ENCODE measurements around the gene LRP1B. TPM values are rescaled to one million over a fixed set of nuclear protein-coding genes. Genes with fewer than 3 reads are reported as not detected.

Gene LRP1B
- total RNA-seq, 4 donors from 2014 or later, result 37.1 to 82.7 (median 50.9) TPM

GRCh38 chr2:141029428-141030078 lies 1101.3 kb downstream of the LRP1B start:
- no peak overlapping the region for H3K4me3 ChIP-seq (replicated peaks in 1 of 3)
- H3K9me3 ChIP-seq, result no peaks in the 10 kb centered on the region
- no peaks in the 10 kb centered on the region for H3K36me3 ChIP-seq
- intact Hi-C loops (cut with DNase I), result no loop called here
- H3K27me3 ChIP-seq, result no peaks in the 10 kb centered on the region
- no peak for DNase-seq
- 84 to 93% methylated on average over 6 of the region's 6 CpGs for WGBS, 2 donors
- TF ChIP-seq POLR2A (IDR thresholded peaks at IDR 0.05) (no peak), CTCF (IDR thresholded peaks at IDR 0.05) (no peak)
- H3K4me1 ChIP-seq, result no peaks in the 10 kb centered on the region
- no peak overlapping the region for H3K27ac ChIP-seq

- Histone ChIP-seq H3K9me3 (no peaks in the 10 kb centered on the region), H3K4me1 (no peaks in the 10 kb centered on the region), H3K4me3 (replicated peaks in 1 of 3) (no peak overlapping the region), H3K27ac (no peak overlapping the region), H3K36me3 (no peaks in the 10 kb centered on the region), H3K27me3 (no peaks in the 10 kb centered on the region)
- WGBS, 2 donors, result 88 to 91% methylated on average over 1 of the region's 1 CpG
- intact Hi-C loops (cut with DNase I), result no loop called here
- TF ChIP-seq POLR2A (IDR thresholded peaks at IDR 0.05) (no peak), CTCF (IDR thresholded peaks at IDR 0.05) (no peak)
- no peak for DNase-seq
Measured at GRCh38 chr2:141027221-141027620, 1103.6 kb downstream of the LRP1B start.

- intact Hi-C loops (cut with DNase I), result no loop called here
- H3K27me3 ChIP-seq, result no peaks in the 10 kb centered on the region
- H3K4me3 ChIP-seq (replicated peaks in 1 of 3), result no peak overlapping the region
- no peaks in the 10 kb centered on the region for H3K4me1 ChIP-seq
- no peak for DNase-seq
- TF ChIP-seq CTCF (IDR thresholded peaks at IDR 0.05) (no peak), POLR2A (IDR thresholded peaks at IDR 0.05) (no peak)
- H3K27ac ChIP-seq, result no peak overlapping the region
- no peaks in the 10 kb centered on the region for H3K36me3 ChIP-seq
- WGBS, 2 donors, result 82 to 90% methylated on average over 1 of the region's 1 CpG
- no peaks in the 10 kb centered on the region for H3K9me3 ChIP-seq
Measured at GRCh38 chr2:141021611-141022010, 1109.2 kb downstream of the LRP1B start.

- TF ChIP-seq CTCF (IDR thresholded peaks at IDR 0.05), result no peak
- TF ChIP-seq POLR2A (IDR thresholded peaks at IDR 0.05), result no peak
- H3K4me1 ChIP-seq, result peaks cover under 1 to 1% of the 10 kb centered on the region in 2 donors
- intact Hi-C loops (cut with DNase I), result no loop called here
- no peak overlapping the region for H3K27ac ChIP-seq
- DNase-seq, result no peak
- no peaks in the 10 kb centered on the region for H3K27me3 ChIP-seq
- 92 to 93% methylated on average over 1 of the region's 1 CpG for WGBS, 2 donors
- H3K9me3 ChIP-seq, result no peaks in the 10 kb centered on the region
- no peak overlapping the region for H3K4me3 ChIP-seq (replicated peaks in 1 of 3)
- H3K36me3 ChIP-seq, result no peaks in the 10 kb centered on the region
Measured at GRCh38 chr2:141021109-141021508, 1109.7 kb downstream of the LRP1B start.

DNA sequence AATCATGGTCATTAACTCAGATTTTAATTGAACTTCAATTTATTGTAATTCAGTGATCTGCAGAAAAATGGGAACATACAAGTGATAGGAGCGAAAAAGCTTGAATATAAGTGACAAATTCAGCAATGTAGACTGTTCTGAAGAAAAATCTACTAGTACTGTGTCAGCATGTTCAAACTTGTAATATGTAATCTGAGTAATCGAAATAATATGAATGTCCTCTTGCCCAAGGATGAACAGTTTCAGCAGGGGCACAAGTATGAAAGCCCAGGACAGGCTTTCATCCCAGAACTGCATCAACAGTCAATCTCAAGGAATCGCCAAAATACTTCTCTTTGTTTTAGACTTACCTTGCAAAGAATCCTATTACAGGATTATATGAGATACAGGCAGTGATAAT lies 1110.5 kb downstream of the LRP1B start:
- H3K9me3 ChIP-seq, result no peaks in the 10 kb centered on the region
- WGBS, 2 donors, result 94 to 96% methylated on average over 3 of the region's 3 CpGs
- no peaks in the 10 kb centered on the region for H3K27me3 ChIP-seq
- no peaks in the 10 kb centered on the region for H3K36me3 ChIP-seq
- intact Hi-C loops (cut with DNase I), result no loop called here
- H3K27ac ChIP-seq, result no peak overlapping the region
- no peak for TF ChIP-seq CTCF (IDR thresholded peaks at IDR 0.05)
- no peak for TF ChIP-seq POLR2A (IDR thresholded peaks at IDR 0.05)
- H3K4me3 ChIP-seq (replicated peaks in 1 of 3), result no peak overlapping the region
- no peak for DNase-seq
- peaks cover 7 to 9% of the 10 kb centered on the region in 2 donors for H3K4me1 ChIP-seq

Measured in thyroid gland (tissue), 4 donors.